HG03280 (cell line): Measurements from ENCODE around the gene SLC7A11.

Source experiments
- ATAC-seq: cut with Tn5 transposase; IDR thresholded peaks from one replicate; pipeline ENCODE4 v1.9.1; 2021; ENCODE audit warnings: mild to moderate bottlenecking, moderate library complexity; ENCODE audit not compliant: unreplicated experiment

The SLC7A11 gene

GRCh38 chr4:138164208-138164607 is 77.9 kb downstream of the SLC7A11 start:
- no peak for ATAC-seq

GRCh38 chr4:138163171-138163570 is 79.0 kb downstream of the SLC7A11 start:
- ATAC-seq = no peak

DNA sequence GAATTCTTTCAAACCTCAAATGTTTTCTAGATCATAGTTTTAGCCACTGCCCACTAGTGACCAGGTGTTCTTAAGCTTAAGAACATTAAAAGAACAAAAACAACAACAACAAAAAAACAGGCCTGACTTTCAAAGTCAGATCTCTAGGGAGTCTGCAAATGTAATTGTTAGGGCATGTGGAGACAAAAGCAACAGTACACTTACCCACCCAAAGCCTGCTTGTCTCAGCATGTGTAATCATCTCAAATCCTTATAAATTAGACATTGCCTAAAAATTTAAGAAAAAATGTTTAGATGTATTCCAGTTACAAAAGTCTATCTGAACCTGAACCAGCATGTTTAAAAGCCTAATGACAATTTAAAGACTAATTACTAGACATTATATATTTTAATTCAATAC is 79.9 kb downstream of the SLC7A11 start:
- no peak for ATAC-seq

GRCh38 chr4:138161351-138161750 is 80.8 kb downstream of the SLC7A11 start:
- ATAC-seq = no peak

- no peak for ATAC-seq
Observed at GRCh38 chr4:138158746-138159297, 83.3 kb downstream of the SLC7A11 start.

- no peak for ATAC-seq
Observed at GRCh38 chr4:138140879-138141278, 101.3 kb downstream of the SLC7A11 start.

- ATAC-seq = no peak
Observed at GRCh38 chr4:138138774-138139173, 103.4 kb downstream of the SLC7A11 start.

- ATAC-seq = no peak
Observed at GRCh38 chr4:138135610-138136009, 106.5 kb downstream of the SLC7A11 start.

- no peak for ATAC-seq
Observed at GRCh38 chr4:138118270-138118669, 123.9 kb downstream of the SLC7A11 start.

GRCh38 chr4:138115053-138115452 is 127.1 kb downstream of the SLC7A11 start:
- no peak for ATAC-seq

DNA sequence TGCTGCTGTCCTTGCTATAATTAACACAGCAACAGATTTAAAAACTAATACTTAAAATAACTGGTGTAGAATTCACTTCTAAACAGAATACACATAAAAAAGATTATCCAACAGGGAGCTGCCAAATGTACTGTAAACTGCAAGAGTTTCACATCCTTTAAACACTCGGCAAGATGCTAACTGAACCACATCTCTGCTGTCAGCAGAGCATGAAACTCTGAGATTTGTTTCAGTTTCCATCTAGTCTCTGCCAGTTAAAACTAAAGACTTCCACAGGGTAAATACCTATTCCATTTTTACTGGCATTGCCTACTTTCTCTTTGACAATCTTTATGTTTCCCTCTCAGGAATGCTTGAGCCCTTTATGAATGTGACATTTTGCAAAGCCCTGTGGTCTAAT is 127.7 kb downstream of the SLC7A11 start:
- peak; percentile 95 for ATAC-seq
